ENCODE data around the gene NCKAP5L. TPM values are rescaled to one million over a fixed set of nuclear protein-coding genes. Genes with fewer than 3 reads are reported as not detected.

NCKAP5L gene
- total RNA-seq, 1 donor = 40.5 TPM

DNA sequence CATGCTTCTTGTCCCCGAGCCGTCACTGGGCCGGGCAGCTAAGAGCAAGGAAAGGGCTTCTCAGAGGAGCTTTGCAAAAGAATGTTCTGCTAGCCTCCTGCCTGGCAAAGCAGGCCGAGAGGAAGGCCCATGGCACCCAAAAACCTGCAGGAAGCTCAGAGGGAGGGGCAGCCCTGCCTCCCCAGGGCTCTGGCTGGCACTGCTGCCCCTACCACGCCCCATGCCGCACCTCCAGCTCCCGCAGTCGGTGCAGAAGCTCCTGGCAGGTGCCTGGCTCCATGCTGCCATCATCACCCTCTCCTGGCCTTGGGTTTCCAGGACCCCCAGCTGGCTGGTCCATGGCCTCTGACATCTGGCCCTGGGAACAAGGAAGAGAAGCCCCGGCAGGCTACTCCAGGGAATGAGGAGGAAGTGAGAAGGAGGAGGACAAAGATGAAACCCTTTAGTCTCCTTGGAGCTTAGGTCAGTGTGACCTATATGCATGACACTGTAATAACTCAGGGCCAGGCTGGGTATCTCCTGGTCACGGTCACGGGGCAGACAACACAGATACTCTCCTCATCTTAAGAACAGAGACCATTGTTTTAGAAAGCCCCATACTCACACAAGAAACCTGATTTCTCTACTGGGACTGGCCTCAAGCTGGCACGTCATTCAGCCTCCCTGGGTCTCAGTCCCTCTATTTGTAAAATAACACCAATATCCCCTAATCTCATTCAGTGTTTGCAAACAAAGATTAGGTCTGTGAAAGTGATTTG, 24.3 kb downstream of the NCKAP5L start:
- Histone ChIP-seq H3K27ac (ENCODE audit: low read depth, low read length) (no peak overlapping the region), H3K9me3 (ENCODE audit: low read depth, low read length) (no peaks in the 10 kb centered on the region), H2AFZ (ENCODE audit: low read length) (no peak overlapping the region), H4K20me1 (ENCODE audit: insufficient read depth, low read length) (peaks cover 66% of the 10 kb centered on the region), H3K4me3 (ENCODE audit: insufficient read depth, low read length) (no peak overlapping the region), H3K4me1 (ENCODE audit: insufficient read depth, low read length) (peaks cover 4% of the 10 kb centered on the region), H3K36me3 (ENCODE audit: insufficient read depth, low read length) (peaks cover 64% of the 10 kb centered on the region), H3K4me2 (ENCODE audit: insufficient read depth, low read length) (no peak overlapping the region), H3K79me2 (ENCODE audit: insufficient read depth, low read length) (peaks cover 36% of the 10 kb centered on the region), H3K27me3 (ENCODE audit: insufficient read depth, low read length) (no peaks in the 10 kb centered on the region)
- TF ChIP-seq, protein P1, sequence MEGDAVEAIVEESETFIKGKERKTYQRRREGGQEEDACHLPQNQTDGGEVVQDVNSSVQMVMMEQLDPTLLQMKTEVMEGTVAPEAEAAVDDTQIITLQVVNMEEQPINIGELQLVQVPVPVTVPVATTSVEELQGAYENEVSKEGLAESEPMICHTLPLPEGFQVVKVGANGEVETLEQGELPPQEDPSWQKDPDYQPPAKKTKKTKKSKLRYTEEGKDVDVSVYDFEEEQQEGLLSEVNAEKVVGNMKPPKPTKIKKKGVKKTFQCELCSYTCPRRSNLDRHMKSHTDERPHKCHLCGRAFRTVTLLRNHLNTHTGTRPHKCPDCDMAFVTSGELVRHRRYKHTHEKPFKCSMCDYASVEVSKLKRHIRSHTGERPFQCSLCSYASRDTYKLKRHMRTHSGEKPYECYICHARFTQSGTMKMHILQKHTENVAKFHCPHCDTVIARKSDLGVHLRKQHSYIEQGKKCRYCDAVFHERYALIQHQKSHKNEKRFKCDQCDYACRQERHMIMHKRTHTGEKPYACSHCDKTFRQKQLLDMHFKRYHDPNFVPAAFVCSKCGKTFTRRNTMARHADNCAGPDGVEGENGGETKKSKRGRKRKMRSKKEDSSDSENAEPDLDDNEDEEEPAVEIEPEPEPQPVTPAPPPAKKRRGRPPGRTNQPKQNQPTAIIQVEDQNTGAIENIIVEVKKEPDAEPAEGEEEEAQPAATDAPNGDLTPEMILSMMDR (IDR thresholded peaks at IDR 0.05; ENCODE audit: extremely low read depth, low read depth, low read length) = no peak
- peak; percentile 58 for DNase-seq (ENCODE audit: insufficient read length, low spot score, missing footprints)

DNA sequence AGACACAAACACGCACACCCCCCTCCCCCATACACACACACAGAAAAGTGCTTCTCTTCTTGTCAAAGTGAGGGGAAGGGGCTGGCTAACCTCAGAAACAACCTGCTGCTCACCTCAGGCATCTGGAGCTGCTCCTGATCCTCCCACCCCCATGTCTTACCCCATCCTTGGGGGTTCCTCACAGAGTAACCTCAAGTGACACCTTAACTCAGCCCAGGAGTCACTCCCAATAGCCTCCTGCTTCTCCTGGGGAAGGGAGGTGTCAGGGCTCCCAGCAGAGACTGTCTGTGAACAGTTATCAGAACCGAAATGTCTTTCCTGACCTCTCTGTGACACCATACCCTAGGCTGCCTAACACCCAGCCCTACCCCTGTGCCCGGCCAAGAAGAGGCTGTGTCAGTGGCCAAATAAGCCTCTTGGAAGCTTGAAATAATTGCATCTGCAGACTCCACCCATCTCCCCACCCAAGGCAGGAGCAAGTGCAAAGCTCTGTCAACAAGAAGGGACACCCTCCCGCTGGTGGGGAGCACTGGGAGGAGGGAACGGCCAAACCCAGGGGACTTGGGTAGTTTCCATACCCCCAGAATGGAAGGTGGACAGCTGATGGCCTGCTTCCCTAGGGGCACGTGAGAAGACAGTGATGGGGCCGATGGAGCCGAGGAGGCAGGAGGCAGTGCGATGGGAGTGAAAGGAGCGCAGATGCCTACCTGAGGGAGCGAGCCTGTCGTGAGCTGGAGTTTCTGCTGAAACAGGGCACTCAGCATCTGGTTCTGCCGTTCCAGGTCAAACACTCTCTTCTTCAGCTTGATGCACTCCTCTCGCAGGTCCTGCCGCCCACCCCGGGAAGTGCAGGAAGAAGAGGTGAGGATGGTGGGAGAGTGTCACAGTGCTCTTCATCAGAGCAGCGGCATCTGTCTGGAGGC, 26.8 kb downstream of the NCKAP5L start:
- Histone ChIP-seq H3K4me2 (ENCODE audit: insufficient read depth, low read length) (no peak overlapping the region), H3K4me3 (ENCODE audit: insufficient read depth, low read length) (no peak overlapping the region), H3K27ac (ENCODE audit: low read depth, low read length) (no peak overlapping the region), H3K9me3 (ENCODE audit: low read depth, low read length) (no peaks in the 10 kb centered on the region), H3K4me1 (ENCODE audit: insufficient read depth, low read length) (no peaks in the 10 kb centered on the region), H3K27me3 (ENCODE audit: insufficient read depth, low read length) (no peaks in the 10 kb centered on the region), H2AFZ (ENCODE audit: low read length) (no peak overlapping the region), H3K36me3 (ENCODE audit: insufficient read depth, low read length) (peaks cover 80% of the 10 kb centered on the region), H4K20me1 (ENCODE audit: insufficient read depth, low read length) (peaks cover 41% of the 10 kb centered on the region), H3K79me2 (ENCODE audit: insufficient read depth, low read length) (peaks cover 12% of the 10 kb centered on the region)
- TF ChIP-seq, protein P1 (IDR thresholded peaks at IDR 0.05; ENCODE audit: extremely low read depth, low read depth, low read length) = no peak
- DNase-seq (ENCODE audit: insufficient read length, low spot score, missing footprints) = peak; percentile 66

DNA sequence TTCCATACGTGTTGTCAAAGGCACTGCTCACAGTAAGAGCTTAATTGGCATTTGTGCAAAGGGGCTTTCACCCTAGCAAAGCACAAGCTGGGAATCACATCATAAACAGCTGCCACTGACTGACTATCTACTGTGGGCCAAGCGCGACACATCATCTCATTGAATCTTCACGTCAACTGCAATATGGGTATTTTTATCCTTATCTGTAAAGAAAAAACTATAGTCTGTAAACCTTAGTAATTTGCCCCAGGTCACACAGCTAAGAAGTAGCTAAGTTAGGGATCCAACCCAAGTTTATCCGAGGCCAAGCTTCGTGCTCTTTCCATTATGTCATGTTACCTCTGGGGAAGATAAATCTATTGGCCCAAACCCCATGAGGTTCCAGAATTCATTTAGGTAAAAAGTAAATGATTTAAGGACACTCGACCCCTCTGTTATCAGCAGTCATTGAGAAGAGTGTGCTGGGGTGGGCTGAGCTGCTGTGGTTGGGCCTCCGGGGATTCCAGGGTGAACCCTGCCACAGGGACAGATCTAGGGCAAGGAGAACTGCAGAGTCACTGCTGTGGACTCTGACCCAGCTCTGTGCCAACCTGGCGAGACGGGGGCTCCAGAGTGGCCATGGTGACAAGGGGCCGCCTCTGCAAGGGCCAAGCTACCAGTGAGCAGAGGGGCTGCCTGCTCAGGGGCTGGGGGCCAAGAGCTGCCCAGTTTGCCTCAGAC, 27.6 kb downstream of the NCKAP5L start:
- Histone ChIP-seq H3K79me2 (ENCODE audit: insufficient read depth, low read length) (peaks cover 5% of the 10 kb centered on the region), H3K4me1 (ENCODE audit: insufficient read depth, low read length) (no peaks in the 10 kb centered on the region), H3K36me3 (ENCODE audit: insufficient read depth, low read length) (peaks cover 76% of the 10 kb centered on the region), H2AFZ (ENCODE audit: low read length) (no peak overlapping the region), H3K27ac (ENCODE audit: low read depth, low read length) (no peak overlapping the region), H3K4me3 (ENCODE audit: insufficient read depth, low read length) (no peak overlapping the region), H3K27me3 (ENCODE audit: insufficient read depth, low read length) (no peaks in the 10 kb centered on the region), H4K20me1 (ENCODE audit: insufficient read depth, low read length) (peaks cover 33% of the 10 kb centered on the region), H3K9me3 (ENCODE audit: low read depth, low read length) (no peaks in the 10 kb centered on the region), H3K4me2 (ENCODE audit: insufficient read depth, low read length) (no peak overlapping the region)
- peak; percentile 56 for DNase-seq (ENCODE audit: insufficient read length, low spot score, missing footprints)
- TF ChIP-seq, protein P1 (IDR thresholded peaks at IDR 0.05; ENCODE audit: extremely low read depth, low read depth, low read length) = no peak

Data from osteoblast (primary cell).